Panc1 (cell line): Measurements from ENCODE around the gene MTMR12.

ENCODE experiments used
- SIN3A ChIP-seq: IDR thresholded peaks from 2 replicates; pipeline ENCODE4 v1.6.1; 2012; ENCODE audit warnings: low read depth, mild to moderate bottlenecking, low read length, moderate library complexity, borderline replicate concordance; ENCODE audit not compliant: insufficient read depth
- TF ChIP-seq, protein P1 (sequence below): fragments of 450-650 bp; IDR thresholded peaks from 2 replicates; pipeline ENCODE4 v1.5.1; 2017; ENCODE audit warnings: mild to moderate bottlenecking

DNA sequence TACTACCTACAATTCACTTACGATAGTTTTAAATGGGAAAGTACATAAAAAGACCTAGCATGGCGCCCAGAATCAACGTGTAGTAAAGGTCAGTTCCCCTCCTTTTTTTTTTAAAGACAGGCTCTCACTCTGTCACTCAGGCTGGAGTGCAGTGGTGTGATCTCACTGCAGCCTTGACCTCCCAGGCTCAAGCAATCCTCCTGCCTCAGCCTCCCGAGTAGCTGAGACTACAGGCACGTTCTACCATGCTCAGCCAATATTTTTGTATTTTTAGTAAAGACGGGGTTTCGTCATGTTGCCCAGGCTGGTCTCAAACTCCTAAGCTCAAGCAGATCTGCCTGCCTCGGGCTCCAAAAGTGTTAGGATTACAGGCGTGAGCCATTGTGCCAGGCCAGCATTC, 40.7 kb upstream of the MTMR12 start:
- TF ChIP-seq, protein P1, sequence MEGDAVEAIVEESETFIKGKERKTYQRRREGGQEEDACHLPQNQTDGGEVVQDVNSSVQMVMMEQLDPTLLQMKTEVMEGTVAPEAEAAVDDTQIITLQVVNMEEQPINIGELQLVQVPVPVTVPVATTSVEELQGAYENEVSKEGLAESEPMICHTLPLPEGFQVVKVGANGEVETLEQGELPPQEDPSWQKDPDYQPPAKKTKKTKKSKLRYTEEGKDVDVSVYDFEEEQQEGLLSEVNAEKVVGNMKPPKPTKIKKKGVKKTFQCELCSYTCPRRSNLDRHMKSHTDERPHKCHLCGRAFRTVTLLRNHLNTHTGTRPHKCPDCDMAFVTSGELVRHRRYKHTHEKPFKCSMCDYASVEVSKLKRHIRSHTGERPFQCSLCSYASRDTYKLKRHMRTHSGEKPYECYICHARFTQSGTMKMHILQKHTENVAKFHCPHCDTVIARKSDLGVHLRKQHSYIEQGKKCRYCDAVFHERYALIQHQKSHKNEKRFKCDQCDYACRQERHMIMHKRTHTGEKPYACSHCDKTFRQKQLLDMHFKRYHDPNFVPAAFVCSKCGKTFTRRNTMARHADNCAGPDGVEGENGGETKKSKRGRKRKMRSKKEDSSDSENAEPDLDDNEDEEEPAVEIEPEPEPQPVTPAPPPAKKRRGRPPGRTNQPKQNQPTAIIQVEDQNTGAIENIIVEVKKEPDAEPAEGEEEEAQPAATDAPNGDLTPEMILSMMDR = no peak
- no peak for TF ChIP-seq SIN3A
